Stimulated activated CD4-positive, alpha-beta T cell treated with anti-CD3 and anti-CD28 coated beads, TNF-alpha, amount 100 ng/mL, for 1 hour (primary cell): ENCODE measurements around the gene PRR35.

ENCODE experiments used
- DNase-seq, 3 donors: peaks; one replicate each; pipeline ENCODE4 v3.0.0-alpha.2; 2020; ENCODE audit warnings: low read depth in 3 of 3, low spot score in 1 of 3

Gene PRR35

GRCh38 chr16:578232-578869 is 18.2 kb downstream of the PRR35 start:
- no peak for DNase-seq

DNA sequence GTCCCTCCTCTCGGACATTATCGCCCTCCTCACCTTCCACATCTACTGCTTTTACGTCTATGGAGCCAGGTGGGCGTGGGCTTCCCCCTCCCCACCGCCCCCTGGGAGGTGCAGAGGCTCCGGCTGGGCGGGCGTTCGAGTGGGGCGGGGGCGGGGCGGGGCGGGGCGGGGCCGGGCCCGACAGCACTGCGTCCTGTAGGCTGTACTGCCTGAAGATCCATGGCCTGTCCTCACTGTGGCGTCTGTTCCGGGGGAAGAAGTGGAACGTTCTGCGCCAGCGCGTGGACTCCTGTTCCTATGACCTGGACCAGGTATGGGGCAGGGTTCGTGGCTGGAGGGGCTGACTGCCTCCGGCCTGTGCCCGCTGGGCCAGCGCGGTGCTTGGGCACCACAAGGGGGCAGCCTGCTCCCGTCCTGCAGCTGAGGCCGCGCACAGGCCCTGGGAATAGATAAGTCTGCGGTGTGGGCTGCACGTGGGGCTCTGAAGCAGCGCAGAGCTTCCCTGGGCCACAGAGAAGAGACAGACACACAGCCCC is 18.7 kb downstream of the PRR35 start:
- peak in 1 of 3 donors; percentile 51 for DNase-seq

GRCh38 chr16:580141-580945 is 20.1 kb downstream of the PRR35 start:
- no peak for DNase-seq

- DNase-seq: no peak
These were observed 20.8 kb downstream of the PRR35 start for GRCh38 chr16:580946-581498.

DNA sequence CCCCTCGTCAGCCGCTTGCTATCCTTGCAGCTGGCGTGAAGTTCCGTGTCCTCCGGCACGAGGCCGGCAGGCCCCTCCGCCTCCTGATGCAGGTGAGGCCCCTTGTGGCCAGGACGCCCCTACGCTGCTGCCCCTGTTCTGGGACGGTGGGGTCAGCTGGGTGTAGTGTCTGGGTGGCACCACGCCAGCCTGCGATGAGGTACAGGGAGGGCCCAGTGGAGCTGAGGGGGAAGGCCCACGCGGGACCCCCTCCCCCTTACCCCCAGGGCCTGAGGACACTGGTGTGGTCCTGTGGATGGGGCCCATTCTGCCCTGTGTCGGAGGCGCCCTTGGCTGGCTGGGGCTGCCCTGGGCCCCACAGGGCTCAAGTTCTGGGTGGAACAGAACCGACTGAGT is 22.0 kb downstream of the PRR35 start:
- DNase-seq: no peak

- no peak for DNase-seq
These were observed 22.6 kb downstream of the PRR35 start for GRCh38 chr16:582614-583331.

DNA sequence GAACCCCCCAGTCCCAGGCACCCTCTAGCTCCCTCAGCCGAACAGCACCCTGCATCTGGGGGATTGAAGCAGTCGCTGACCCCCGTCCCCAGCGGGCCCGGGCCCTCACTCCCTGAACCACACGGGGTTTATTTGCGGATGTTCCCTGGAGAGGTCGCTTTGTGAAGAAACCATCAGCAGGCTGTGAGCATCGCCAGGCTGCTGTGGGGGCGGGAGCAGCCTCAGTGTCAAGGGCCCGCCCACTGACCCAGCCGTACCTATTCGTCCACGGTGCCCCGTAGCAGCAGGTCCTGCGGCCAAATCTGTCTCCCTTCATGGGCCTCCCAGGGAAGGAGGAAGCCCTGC is 23.2 kb downstream of the PRR35 start:
- DNase-seq: no peak

DNA sequence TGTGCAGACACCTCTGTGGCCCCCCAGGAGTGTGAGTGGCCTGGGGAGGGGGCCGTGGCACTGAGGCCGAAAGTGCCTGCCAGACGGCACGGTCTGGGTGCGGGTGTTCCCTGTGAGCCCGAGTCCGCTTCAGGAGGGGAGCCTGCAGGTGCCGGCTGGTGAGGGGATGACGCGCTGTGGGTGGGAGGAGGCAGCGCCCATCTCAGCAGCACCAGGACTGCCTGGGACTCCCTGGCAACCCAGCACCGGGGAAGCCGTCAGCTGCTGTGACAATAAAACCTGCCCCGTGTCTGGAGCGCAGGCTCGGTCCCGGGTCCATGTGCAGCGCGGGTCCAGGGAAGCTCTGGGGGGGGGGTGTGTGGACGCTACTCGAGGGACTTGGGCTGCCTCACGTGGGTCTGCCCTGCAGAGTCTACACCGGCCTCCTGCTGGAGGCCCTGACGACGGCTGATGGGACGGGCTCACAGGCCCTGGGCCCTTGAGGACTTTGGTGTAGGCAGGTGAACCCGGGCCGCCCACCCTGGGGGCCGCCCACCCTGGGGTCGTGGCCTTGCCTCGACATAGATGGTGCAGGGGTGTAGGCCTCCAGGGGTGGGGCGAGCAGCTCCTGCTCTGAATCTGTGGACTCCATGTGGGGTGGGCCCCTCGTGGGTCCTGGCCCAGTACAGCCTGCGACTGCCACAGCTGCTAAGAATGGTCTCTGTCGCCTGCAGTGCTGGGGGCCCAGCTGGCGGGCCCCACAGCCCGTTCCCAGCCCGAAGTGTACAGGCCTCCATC is 23.8 kb downstream of the PRR35 start:
- DNase-seq: no peak

GRCh38 chr16:585351-585750 is 25.2 kb downstream of the PRR35 start:
- DNase-seq: no peak

- DNase-seq: no peak
These were observed 26.0 kb downstream of the PRR35 start for GRCh38 chr16:586047-586644.

- DNase-seq: no peak
These were observed 26.7 kb downstream of the PRR35 start for GRCh38 chr16:586645-587590.

GRCh38 chr16:588639-588888 is 28.4 kb downstream of the PRR35 start:
- peak in 1 of 3 donors; percentile 55 for DNase-seq

GRCh38 chr16:588889-589657 is 28.9 kb downstream of the PRR35 start:
- DNase-seq: peak; percentile 96 to 99 (median 96)

- DNase-seq: peak; percentile 98
These were observed 29.5 kb downstream of the PRR35 start, which contains the start of gene RAB40C for GRCh38 chr16:589658-590187. Gene RAB40C (plus strand): TSS chr16:590066. CDS start chr16:590292, 226 bp downstream.

DNA sequence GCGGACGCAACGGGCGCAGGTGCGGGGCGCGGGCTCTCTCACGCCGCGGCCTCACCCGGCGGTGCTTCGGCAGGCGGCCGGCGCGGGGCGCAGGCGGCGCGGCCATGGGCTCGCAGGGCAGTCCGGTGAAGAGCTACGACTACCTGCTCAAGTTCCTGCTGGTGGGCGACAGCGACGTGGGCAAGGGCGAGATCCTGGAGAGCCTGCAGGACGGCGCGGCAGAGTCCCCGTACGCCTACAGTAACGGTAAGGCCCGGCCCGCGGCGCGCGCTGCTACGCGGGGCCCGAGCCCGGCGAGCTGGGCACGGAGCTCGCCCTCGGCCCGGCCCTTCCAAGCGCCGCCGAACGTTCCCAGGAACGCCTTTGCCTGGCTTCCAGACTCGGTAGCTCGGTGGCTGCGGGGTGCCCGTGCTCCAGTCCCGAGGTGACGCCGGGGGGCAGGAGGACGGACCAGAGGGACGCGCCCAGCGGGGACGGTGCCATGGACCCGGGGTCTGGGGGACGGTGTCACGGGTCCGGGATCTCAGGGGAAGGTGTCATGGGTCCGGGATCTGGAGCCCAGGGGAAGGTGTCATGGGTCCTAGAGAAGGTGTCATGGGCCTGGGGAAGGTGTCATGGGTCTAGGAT is 30.1 kb downstream of the PRR35 start:
- no peak for DNase-seq

- DNase-seq: no peak
These were observed 30.6 kb downstream of the PRR35 start for GRCh38 chr16:590815-591200.

GRCh38 chr16:591231-591630 is 31.0 kb downstream of the PRR35 start:
- DNase-seq: no peak

- no peak for DNase-seq
These were observed 31.8 kb downstream of the PRR35 start for GRCh38 chr16:591892-592517.
